Hepatocyte (in vitro differentiated cells): ENCODE results near the gene GPR141.

Experiments used
- CTCF ChIP-seq: fragments of 200-600 bp; sonication (generic); IDR thresholded peaks from 2 replicates; pipeline ENCODE4 v1.5.1; 2016; ENCODE audit warnings: antibody characterized with exemption, mild to moderate bottlenecking; ENCODE audit not compliant: poor library complexity
- EZH2 ChIP-seq: fragments of 200-600 bp; sonication (generic); IDR thresholded peaks from 2 replicates; pipeline ENCODE4 v1.6.1; 2016; ENCODE audit warnings: antibody characterized with exemption, mild to moderate bottlenecking, borderline replicate concordance
- EZH2phosphoT487 ChIP-seq: fragments of 200-600 bp; sonication (generic); IDR thresholded peaks from one replicate; pipeline ENCODE4 v1.6.1; 2018; ENCODE audit warnings: antibody characterized with exemption, mild to moderate bottlenecking, low read depth, moderate library complexity; ENCODE audit not compliant: unreplicated experiment, severe bottlenecking

GRCh38 chr7:37672926-37673325, 10.6 kb upstream of the GPR141 start:
- TF ChIP-seq EZH2 (no peak), CTCF (no peak), EZH2phosphoT487 (no peak)
